ENCODE data around the gene COL11A2. TPM values are rescaled to one million over a fixed set of nuclear protein-coding genes. Genes with fewer than 3 reads are reported as not detected.

Gene COL11A2
- total RNA-seq, 1 donor from 2014 or later: 10.0 TPM

DNA sequence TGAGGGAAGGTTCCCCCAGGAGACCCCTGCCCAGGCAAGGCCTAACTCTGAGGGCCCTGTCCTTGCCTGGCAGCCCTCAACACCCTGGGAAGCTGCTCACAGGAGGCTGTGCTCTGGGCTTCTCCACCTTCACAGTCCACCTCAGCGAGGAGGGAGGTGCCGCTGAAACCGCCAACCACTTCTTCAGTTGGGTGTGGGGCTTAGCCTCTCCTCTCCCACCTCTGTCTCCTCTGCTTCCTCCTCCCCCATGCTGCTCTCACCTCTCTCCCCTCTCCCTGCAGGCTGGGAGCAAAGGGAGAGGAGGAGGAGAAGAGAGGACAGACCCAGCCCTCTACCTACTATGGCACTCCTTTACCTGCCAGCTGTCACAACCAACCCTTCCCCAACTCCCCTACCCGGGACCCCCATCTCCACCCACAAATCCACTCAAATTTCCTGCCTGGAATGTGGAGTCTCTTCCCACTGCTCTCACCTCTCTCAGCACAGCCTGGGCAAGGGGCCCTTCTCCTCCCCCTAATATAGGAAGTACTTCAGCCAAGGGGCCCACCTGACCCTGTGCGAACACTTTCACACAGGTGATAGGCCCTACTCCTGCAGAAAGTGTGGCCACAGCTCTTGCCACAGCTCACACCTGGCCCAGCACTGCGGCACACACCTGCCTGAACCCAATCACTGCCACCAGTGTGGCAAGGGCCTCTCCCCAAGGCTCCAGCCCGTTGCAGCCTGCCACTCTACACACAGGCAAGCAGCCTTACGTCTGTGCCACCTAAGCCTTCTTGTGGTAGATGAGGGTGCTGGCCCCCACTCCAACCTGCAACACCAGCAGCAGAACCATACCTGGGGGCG is 23.2 kb upstream of the COL11A2 start:
- Mint-ChIP-seq H3K9me3 (ENCODE audit: low read depth) (no peaks in the 10 kb centered on the region), H3K27me3 (ENCODE audit: low read depth) (peaks cover 4% of the 10 kb centered on the region), H3K4me1 (ENCODE audit: low read depth) (peaks cover 24% of the 10 kb centered on the region), H3K27ac (ENCODE audit: unreplicated experiment) (no peak overlapping the region), H3K4me3 (ENCODE audit: unreplicated experiment) (no peak overlapping the region), H3K36me3 (ENCODE audit: low read depth) (peaks cover 1% of the 10 kb centered on the region)
- DNase-seq (ENCODE audit: low spot score): no peak
- TF ChIP-seq, protein P1, sequence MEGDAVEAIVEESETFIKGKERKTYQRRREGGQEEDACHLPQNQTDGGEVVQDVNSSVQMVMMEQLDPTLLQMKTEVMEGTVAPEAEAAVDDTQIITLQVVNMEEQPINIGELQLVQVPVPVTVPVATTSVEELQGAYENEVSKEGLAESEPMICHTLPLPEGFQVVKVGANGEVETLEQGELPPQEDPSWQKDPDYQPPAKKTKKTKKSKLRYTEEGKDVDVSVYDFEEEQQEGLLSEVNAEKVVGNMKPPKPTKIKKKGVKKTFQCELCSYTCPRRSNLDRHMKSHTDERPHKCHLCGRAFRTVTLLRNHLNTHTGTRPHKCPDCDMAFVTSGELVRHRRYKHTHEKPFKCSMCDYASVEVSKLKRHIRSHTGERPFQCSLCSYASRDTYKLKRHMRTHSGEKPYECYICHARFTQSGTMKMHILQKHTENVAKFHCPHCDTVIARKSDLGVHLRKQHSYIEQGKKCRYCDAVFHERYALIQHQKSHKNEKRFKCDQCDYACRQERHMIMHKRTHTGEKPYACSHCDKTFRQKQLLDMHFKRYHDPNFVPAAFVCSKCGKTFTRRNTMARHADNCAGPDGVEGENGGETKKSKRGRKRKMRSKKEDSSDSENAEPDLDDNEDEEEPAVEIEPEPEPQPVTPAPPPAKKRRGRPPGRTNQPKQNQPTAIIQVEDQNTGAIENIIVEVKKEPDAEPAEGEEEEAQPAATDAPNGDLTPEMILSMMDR (IDR thresholded peaks at IDR 0.05): no peak

DNA sequence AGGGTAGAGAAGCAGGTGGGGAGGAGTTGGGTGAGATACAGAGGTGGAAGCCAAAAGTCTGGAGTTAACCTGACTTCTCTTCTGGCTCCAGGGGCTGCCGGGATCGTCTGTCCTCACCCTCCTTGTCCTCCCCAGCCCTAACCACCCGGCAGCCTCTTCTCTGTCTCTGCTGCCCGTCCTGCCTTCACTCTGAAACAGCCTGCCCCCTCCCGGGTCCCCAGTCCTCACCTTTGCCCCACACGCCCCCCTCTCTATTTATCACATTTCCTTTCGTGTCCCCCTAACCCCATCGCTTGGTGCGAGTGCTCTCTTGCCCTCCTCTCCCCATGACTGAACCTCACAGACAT is 21.7 kb upstream of the COL11A2 start:
- peaks cover 29% of the 10 kb centered on the region for H3K4me1 Mint-ChIP-seq (ENCODE audit: low read depth)
- peaks cover 4% of the 10 kb centered on the region for H3K27me3 Mint-ChIP-seq (ENCODE audit: low read depth)
- DNase-seq (ENCODE audit: low spot score): no peak
- TF ChIP-seq, protein P1 (IDR thresholded peaks at IDR 0.05): no peak
- H3K36me3 Mint-ChIP-seq (ENCODE audit: low read depth): peaks cover 9% of the 10 kb centered on the region
- no peaks in the 10 kb centered on the region for H3K9me3 Mint-ChIP-seq (ENCODE audit: low read depth)
- peak overlapping the region; percentile 27 for H3K27ac Mint-ChIP-seq (ENCODE audit: unreplicated experiment)
- H3K4me3 Mint-ChIP-seq (ENCODE audit: unreplicated experiment): peak overlapping the region; percentile 88

DNA sequence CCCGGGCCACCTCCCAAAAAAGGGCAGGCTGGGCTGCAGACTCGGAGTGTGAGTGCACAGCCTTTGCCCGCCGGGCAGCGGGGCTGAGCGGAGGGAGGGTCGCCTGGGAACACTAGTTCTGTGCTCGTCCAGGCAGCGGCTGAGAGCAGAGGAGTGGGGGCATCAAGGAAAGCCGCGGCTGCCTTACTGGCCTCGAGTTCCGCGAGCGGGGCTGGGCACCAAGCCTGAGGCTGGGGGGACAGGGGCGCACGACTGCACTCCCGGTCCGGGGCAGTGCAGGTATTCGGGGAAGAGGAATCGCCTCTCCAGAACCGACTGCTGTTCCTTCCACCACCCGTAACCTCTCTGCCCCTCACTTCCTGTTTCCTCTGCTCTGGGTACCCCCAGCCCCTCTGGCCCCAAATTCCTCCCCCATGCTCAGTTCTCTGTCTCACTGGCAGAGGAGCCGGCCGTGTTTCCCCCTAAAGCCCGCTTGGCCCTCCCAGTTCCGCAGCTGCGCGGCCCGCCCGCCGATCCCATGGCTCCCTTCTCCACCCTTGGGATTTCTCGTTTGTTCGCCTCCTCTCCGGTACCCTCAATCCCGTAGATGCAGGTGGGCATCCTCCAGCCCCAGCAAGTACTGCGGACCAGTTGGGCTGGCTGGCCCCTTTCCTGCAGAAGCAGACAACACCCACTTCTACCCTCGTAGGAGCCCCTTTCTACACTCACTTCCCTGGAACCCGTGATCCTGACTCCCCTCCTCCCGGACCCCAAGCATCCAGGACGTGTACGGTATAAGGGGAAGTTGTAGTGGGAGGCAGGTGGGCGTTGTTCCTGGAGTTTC is 21.1 kb upstream of the COL11A2 start:
- no peak for DNase-seq (ENCODE audit: low spot score)
- no peak overlapping the region for H3K27ac Mint-ChIP-seq (ENCODE audit: unreplicated experiment)
- TF ChIP-seq, protein P1 (IDR thresholded peaks at IDR 0.05): no peak
- no peaks in the 10 kb centered on the region for H3K9me3 Mint-ChIP-seq (ENCODE audit: low read depth)
- peaks cover 4% of the 10 kb centered on the region for H3K27me3 Mint-ChIP-seq (ENCODE audit: low read depth)
- H3K36me3 Mint-ChIP-seq (ENCODE audit: low read depth): peaks cover 9% of the 10 kb centered on the region
- peaks cover 33% of the 10 kb centered on the region for H3K4me1 Mint-ChIP-seq (ENCODE audit: low read depth)
- H3K4me3 Mint-ChIP-seq (ENCODE audit: unreplicated experiment): peak overlapping the region; percentile 88

DNA sequence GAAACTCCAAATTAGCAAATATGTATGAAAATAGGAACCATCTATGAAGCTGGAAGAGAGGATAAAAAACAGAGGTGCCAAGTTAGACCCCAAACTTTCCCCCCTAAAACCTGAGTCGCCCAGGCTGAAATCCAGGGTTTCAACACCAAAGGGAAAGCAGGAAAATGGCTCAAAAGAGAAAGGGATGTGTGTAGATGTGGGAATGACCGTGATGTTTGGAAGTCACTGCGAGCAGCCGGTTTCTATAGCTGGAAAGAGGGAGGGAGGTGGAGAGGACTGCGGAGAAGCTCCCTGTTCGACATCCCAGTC is 20.5 kb upstream of the COL11A2 start:
- DNase-seq (ENCODE audit: low spot score): no peak
- peaks cover 34% of the 10 kb centered on the region for H3K4me1 Mint-ChIP-seq (ENCODE audit: low read depth)
- no peaks in the 10 kb centered on the region for H3K27me3 Mint-ChIP-seq (ENCODE audit: low read depth)
- H3K9me3 Mint-ChIP-seq (ENCODE audit: low read depth): no peaks in the 10 kb centered on the region
- peaks cover 9% of the 10 kb centered on the region for H3K36me3 Mint-ChIP-seq (ENCODE audit: low read depth)
- TF ChIP-seq, protein P1 (IDR thresholded peaks at IDR 0.05): no peak
- peak overlapping the region; percentile 63 for H3K27ac Mint-ChIP-seq (ENCODE audit: unreplicated experiment)
- peak overlapping the region; percentile 88 for H3K4me3 Mint-ChIP-seq (ENCODE audit: unreplicated experiment)

DNA sequence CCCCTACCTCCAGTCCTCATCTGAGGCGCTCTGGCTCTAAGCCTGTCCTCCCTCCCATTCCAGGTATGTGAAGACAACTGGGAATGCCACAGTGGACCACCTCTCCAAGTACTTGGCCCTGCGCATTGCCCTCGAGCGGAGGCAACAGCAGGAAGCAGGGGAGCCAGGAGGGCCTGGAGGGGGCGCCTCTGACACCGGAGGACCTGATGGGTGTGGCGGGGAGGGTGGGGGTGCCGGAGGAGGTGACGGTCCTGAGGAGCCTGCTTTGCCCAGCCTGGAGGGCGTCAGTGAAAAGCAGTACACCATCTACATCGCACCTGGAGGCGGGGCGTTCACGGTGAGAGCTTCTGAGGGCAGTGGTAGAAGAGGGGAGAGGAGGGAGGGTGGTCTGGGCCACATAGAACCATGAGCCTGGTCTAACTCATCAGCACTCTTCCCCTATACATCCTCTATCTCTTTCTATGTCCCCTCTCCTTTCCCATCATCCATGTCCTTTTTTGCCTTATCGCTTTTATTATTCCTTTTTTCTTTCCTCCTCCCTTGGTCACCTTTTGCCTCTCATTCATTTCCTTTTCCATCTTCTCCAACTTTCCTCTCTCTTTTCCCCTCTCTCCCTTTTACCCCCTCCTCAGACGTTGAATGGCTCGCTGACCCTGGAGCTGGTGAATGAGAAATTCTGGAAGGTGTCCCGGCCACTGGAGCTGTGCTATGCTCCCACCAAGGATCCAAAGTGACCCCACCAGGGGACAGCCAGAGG is 19.6 kb upstream of the COL11A2 start:
- Mint-ChIP-seq H3K4me3 (ENCODE audit: unreplicated experiment) (no peak overlapping the region), H3K4me1 (ENCODE audit: low read depth) (peaks cover 41% of the 10 kb centered on the region), H3K36me3 (ENCODE audit: low read depth) (peaks cover 9% of the 10 kb centered on the region), H3K27me3 (ENCODE audit: low read depth) (no peaks in the 10 kb centered on the region), H3K9me3 (ENCODE audit: low read depth) (no peaks in the 10 kb centered on the region), H3K27ac (ENCODE audit: unreplicated experiment) (no peak overlapping the region)
- TF ChIP-seq, protein P1 (IDR thresholded peaks at IDR 0.05): no peak
- DNase-seq (ENCODE audit: low spot score): no peak
